HG02678 (cell line): ENCODE measurements around the gene PDE7B.

Source experiments
- ATAC-seq: cut with Tn5 transposase; IDR thresholded peaks from one replicate; pipeline ENCODE4 v1.9.1; 2021; ENCODE audit warnings: mild to moderate bottlenecking, moderate library complexity; ENCODE audit not compliant: unreplicated experiment

PDE7B gene

DNA sequence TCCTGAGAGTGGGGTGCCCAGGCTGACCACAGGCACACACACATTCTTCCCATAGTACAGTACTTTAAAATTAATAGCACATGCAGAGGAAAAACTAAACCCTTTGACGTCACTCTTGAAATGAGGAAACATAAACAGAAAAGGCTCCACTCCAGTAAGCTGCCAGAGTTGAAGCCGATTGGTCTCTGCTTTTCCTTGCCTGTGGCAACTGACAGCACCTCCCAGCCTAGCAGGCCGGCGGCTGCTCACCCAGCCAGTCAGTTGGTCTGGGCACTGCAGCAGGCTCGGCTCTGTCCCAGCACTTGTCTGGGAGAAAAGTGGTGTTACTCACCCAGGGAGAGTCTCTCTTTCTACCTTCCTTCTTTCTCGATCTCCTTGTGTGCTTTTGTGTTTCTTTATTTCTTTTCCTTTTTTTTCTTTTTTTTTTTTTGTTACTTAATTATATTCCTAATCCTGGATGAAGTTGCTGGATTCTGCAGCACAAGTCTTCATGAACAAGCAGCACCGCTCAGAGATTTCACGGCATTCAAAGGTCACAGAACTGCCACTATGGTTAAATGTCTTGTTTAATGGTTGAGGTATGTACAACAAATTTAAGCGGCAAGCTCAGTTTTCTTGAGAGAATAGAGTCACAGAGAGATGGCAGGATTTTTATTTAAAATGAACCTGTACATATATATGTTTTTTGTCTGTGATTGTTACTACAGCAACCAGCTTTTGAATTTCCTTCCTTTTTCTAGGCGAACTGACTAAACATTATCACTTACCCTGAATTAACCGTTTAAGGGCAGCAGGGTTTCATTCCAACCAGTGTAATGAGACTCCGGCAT, at the start of gene PDE7B:
PDE7B (plus strand) TSS at position 260 of the 830 bp plus-strand sequence.
- peak; percentile 91 for ATAC-seq

DNA sequence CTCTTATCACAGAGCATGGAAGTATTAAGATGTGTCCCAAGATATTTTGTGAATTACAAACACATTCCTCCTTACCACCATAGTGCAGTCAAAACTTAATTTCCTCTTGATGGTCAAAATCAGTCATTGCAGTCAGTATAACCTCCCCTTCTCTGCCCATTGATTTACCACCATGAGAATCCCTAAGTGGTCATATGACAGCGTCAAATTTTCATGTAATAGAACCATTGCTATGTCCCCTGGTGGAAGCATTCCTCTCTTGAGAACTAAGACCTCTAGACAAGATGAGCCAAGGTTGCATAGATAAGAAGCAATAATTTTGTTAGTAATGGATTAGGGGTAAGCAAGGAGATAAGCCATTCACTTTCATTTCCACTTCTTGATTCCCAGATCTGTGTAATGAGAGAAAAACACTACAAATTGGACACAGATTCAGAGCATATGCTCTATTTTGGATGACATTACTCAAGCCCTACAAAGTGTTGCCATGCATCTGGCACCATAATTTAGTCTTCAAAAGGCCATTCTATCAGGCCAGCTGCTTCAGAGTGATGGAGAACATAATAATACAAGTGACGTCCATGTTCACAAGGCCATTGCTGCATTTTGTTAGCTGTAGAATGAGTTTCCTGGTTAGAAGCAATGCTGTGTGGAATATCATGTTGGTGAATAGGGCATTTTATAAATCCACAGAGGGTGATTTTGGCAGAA, 49.6 kb upstream of the PDE7B start:
- no peak for ATAC-seq

DNA sequence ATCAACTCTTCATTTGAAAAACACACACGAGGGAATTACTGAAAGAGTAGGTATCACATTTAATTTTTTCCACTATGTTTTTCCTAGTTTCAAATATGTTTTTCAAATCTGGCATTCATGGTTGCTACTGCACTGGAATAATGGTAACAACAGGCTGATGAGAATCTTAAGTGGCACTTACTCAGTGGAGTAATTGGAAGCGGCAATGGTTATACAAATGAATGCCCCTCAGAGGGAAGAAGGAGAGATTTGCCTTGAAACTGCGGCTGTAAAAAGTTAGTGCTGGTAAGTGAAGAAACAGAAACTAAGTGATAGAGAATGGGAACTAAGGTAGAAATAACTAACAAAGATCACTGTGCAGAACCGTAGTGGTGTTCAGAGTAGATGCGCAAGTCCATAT, 41.0 kb upstream of the PDE7B start:
- ATAC-seq = no peak

DNA sequence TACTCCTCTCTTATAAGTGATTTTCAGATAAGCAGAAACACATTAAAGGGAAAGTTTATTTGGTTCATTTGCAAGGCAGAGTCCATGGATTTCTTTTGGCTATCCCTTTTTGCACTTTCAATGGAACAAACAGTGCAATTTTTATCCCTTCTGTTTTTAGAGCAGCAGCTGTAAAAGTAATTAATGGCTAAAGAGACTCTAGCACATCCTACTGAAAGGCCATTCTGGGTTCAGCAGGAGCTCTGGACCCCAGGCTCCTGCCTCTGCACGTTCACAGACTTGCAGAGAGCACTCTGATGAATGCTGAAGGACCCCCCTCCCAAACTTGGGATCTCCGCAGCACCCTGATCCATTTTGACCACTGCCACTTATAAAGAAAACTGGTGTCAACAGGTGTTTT, 40.3 kb upstream of the PDE7B start:
- ATAC-seq = no peak

DNA sequence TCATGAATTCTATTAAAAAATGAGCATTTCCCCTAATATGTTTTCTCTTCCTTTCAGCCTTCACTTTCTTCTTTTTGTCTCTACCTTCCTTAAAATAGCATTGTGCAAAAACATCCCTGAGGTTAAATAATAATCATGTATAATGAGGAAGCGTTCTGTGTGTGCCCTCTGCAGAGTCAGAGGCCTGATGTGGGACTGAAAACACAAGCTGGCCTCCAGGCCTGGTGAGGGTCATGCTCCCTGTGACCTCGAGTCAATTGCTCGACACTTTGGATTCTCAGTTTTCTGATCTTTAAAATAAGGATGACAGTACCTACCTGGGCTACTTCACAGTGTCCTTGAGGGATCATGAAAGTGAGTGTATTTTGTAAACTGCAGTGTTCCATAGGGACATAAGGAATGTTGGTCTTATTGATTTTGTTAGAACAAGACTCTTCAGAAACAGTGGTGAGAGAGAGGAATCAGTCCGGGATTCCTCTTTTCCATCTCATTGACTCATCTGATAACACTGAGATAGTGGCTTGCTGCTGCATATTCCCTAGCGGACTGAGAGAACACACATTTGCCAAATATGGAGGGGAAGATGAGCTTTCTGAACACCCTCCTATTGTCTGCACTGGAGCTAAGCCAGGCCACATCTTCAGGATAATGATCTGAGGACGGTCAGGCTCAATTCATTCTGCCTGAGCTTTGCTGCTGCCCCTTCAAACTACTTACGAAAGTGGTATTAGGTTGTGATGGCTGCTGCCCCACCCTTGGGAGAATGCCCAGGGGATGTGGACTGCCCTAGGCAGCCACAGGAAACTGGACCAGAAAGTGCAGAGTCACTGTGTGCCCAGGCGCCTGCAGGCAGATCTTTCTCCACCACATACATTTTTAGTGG, 39.6 kb upstream of the PDE7B start:
- ATAC-seq = no peak

DNA sequence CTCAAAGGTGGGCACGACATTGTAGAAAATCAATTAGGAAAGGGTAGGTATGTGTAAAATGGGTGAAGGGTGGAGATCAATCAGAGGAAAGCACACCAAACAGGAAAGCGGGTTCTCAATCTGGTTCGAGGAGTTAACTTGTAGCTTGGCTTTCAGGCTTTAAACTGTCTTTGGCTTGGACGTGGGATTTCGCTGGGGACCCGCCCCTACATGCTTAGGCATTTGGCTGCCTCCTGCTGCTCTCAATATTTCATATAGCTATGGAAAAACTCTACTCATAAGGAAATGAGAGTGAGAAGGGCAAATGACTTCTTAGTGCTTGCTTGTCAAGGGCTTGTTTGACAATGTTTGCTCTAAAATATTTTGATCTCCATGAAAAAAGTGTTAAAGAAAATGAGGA, 38.1 kb upstream of the PDE7B start:
- no peak for ATAC-seq

DNA sequence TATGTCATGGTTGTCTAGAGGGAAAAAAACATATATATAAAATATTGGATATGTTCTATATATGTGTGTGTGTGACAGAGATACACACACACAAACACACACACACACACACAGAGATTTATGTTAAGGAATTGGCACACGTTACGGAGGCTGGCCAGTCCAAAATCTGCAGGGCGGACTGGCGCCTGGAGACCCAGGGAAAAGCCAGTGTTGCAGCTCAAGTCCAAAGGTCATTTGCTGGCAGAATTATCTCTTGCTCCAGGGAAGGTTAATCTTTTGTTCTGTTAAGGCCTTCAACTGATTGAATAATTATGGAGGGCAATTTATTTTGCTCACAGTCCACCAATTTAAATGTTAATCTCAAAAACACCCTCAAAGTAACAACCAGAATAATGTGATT, 37.5 kb upstream of the PDE7B start:
- no peak for ATAC-seq

DNA sequence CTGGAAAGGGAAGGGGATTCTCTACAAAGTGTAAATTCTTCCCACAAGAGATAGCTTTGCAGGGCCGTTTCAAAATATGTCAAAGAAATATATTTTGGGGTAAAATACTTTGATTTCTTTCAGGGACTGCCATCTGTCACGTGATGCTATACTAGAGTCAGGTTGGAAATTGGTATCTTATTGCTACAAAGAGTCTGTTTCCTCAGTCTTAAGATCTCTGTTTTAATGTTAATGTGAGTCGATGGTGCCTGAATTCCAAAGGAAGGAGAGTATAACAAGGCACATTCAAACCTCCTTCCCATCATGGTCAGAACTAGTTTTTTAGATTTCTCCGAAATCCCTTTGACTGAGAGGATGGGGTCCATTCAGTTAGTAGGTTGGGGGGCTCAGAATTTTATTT, 36.3 kb upstream of the PDE7B start:
- no peak for ATAC-seq

DNA sequence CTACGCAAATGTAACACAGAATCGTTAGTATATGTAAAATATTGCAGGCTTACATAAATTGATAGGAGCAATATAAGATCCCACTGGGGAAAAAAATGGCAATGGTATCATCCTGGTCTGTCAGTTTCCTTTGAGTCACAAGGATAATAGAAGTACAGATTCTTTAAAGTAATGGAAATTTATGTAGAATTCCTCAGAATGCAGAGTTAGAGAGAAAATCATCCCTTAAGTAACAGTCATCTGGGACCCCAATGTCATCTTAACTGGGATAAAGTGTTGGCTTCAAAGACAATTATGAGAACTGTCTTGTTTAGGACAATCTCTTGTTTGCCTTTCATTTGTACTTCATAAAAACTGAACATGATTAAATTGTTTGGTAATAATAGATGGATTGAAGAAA, 34.5 kb upstream of the PDE7B start:
- ATAC-seq = no peak

DNA sequence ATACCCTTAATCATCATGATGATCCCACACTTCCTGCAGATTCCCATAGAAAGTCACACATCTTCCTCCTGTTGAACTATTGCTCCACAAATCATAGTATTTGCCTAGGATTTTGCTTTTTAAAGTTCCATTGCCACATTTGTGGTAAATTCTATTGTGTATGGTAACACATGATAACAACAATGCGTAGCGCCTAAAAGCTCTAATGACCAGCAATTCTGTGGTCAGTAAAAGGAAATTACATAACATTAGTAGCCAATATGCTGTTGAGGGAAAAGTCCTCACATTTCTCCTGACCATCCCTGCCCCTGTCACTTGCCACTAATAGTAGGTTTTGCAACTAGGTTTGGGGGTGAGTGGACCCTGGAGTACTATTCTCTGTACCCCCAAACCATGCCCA, 31.8 kb upstream of the PDE7B start:
- ATAC-seq = no peak

DNA sequence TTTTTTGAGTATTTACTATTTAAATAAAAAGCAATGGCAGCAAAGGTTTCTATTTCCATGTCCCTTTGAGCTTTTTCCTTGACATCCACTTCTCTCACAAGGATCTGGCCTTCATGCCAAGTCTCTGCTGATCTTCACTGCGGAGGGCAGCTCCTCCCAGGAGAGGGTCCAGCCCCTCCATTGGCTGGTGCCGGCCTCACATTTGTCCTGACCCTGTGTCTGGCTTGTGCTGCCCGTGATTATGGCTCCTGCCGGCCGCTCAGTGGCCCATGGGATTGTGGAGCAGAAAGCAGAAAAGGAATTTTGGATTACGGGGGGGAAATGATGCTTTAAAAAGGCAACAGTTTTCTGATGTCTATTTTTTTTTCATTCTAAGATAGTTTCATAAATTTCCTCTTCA, 31.2 kb upstream of the PDE7B start:
- ATAC-seq = no peak

DNA sequence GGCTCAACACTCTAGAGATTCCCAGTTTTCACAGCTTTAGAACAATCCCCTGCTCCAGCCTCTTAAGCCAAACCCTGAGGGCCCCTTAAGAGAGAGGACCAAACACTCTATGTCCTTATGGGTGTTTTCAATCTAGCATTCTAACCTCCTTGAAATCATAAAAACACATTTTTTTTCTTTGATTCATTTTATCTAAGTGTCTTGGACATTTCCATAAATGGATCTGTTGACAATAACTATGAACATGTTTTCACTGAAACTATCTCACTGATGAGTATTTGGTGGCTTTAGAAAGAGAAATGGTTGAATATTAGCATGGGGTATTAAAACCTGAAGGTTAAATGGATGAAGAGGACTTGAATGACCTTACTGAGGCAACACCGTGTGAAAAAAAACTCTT, 27.6 kb upstream of the PDE7B start:
- ATAC-seq = no peak

DNA sequence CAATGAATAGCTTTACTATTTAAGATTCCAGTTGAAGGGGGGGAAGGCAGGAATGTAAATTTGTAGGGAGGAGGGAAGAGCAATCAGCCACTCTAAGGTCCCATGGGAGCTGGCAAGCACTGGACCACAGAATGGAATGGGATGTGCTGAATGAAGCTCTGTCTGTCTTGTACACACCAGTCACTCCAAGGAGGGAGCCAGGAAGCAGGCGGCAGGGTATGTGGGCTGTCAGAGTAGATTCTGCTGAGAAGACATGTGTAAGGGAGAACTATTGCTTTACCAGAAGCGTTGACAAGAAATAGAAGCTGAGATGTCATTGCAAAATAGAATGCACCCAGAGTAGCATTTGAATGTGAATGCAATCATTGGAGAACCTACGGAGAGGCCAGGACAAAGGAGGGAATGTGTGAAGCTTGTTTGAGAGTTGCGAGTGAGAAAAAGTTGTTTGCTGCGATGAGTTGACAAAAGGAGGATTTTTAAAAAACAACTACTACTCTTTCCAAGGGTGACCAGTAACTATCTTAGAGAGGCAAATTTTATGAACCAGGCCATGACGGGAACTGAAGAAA, 25.2 kb upstream of the PDE7B start:
- no peak for ATAC-seq

DNA sequence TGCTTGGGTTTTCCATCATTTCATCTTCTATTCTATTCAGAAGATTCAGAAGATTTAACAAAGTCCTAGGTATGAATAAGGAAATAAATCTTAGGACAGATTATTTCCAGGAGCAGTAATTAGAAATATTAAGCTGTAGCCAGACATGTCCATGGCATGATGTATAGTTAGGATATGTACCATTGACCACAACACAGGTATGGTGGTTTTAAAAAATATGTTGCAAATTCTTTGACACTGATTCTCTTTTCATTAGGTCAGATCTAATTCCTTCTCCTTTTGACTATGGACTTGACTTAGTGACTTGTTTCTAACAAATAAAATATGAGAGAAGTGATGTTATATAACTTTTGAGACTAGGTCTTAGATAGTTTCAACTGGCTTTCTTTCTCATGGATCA, 23.5 kb upstream of the PDE7B start:
- ATAC-seq = no peak

DNA sequence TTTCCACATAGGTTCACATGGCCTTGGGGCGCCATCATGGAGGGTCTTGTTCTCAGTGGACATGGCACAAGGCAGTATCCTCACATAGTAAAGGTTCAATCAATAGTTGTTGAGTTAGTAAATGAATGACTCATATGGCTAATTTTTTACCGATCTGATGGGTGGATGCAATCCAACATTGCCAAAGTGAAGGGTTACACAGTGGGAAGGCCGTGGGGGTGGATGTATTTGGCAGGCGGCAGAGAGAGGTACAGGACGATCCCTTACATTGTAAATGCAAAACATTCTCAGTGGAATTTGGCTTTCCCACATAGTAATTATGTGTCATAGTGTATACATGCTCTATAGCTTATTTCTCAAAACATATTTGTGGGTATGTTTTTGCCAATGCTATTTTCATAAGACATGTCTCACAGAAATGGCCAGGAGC, 21.0 kb upstream of the PDE7B start:
- ATAC-seq = no peak

DNA sequence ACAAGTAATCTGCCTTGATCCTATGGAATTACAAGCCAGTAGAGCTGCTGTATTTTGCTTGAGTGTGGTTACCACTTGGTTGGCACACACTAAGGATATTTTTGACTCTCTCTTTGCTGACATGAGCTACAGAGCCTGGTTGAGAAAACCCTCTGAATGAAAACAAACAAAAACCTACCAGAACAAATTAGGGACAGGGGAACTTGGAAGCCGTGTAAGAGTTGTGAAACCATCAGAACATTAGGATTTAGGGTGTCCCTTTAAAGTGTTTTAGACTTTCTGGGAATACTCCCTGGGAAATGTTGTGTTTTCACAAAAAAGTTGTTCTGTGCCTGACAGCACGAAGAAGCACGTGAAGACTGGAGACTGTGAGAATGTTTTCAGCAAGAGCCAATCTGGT, 20.5 kb upstream of the PDE7B start:
- ATAC-seq = no peak

DNA sequence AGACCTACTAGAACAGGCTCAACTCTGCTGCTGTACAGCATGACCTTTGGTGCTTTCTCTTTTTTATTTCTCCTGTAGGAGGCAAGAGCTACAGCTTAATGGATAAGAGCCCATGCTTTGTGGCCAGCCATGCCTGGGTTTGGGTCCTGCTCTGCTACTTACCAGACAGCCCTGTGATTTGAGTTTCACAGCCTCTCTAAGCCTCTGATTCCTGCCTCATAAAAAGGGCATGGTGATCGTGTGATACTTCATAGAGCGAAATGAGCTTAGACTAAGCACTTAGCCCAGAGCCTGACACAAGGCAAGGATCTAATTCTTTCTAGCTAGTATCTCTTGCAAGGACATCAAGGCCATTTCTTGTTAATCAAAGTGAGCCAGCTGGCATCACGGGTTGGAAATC, 19.3 kb upstream of the PDE7B start:
- no peak for ATAC-seq

DNA sequence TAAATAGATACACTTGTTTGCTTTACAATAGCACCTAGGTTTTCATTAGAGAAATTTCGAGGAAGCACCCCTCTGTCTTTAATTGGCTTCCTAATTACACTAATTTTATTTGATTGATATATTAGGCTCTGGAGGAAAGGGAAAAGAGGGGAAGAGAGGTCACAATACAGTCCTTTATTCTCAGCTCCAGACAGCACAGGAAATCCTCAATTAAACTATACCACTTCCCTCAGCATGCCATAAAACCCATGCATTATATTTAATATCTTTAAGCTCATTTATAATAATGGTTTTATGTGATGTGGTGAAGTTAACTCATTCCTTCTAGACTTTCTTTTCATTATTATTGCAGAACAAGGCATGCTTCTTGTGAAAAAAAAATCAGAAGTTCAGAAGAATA, 17.7 kb upstream of the PDE7B start:
- ATAC-seq = no peak

DNA sequence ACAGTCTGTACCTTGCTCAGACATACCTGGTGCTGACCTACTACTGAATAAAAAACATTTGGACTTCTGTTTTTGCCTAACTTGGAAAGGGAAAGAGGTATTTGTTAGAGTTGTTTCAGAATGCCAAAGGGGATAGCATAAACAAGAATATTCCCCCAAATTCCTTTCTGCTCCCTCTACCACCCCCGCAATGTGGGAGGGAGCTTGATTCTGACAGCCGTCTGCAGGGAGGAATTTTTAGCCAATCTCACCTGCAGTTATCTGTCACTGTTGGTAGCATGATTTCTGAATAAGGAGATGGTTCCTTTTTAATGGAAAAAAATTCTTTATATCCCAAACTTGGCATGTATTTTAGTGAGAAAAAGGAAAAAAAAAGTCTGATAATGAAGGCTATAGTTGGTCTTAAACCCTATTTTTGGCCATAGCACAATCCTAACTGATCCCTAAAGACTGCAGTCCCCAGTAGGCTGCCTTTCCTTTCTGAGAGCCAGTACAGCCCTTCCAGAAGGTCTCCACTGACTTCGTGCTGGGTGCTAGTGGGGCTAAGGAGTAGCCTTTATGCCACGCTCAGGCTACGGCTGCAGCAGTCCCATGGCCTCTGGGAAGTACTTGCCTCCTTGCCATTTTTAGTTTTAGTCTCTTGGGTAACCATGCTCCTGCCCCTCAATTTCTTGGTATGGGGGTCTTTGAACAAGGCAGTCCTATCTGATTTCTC, 13.6 kb upstream of the PDE7B start:
- ATAC-seq = no peak

DNA sequence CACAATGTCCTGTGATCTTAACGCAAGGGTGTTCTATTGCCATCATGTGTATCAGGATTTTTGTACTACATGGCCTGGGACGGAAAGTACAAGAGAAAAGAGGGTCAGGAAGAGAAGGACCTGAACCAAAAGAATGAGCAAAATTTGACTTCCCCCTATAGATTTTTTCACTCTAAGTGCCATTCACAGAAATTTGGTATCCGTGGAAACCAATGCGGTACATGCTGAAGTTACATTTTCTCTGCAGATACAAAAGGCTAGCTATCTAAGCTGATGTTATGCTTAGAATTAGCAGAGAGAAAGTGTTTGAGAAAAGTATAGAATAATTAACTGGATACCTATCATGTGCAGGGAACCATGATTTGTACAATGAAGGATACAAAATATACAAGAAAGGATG, 12.4 kb upstream of the PDE7B start:
- no peak for ATAC-seq
